ENCODE data around the gene SLC10A7. TPM values are rescaled to one million over a fixed set of nuclear protein-coding genes. Genes with fewer than 3 reads are reported as not detected.

The SLC10A7 gene
- total and polyA plus RNA-seq, 9 of the 15 experiments (the other 6 are each of a cell fraction or from before 2014, with no cell fraction given), result 6.4 to 22.8 (median 16.1) TPM

DNA sequence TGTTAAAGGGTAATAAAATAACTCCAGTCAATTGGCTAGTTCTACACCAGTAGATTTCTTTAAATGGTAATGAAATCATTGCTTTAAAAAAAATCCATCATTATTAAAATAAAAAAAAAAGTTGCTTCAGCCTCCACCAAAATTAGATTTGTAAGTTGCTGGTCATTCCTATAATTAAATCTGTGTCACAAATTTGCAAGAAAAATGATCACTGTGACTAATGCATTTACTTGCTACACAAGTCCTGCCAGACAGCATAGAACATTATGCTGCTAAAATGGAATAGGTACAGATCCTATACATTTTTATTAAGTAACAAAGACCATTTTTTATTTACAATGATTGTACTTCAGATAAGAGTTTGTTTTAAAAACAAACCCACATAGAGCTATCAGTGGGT is 85.8 kb downstream of the SLC10A7 start:
- H3K4me3 ChIP-seq, result no peak overlapping the region
- H3K36me3 ChIP-seq (ENCODE audit: control insufficient read depth, insufficient read depth, low read length), result no peaks in the 10 kb centered on the region
- no peak for ATAC-seq
- H3K27ac ChIP-seq (ENCODE audit: extremely low read depth, low read depth, low read length), result no peak overlapping the region
- H3K79me2 ChIP-seq (ENCODE audit: control insufficient read depth, insufficient read depth, low read length), result no peaks in the 10 kb centered on the region
- ChIA-PET POLR2A (no interaction called here), CTCF (ENCODE audit: low intra/inter-chr PET ratio) (no interaction called here)
- in situ Hi-C loops (cut with MboI), result no loop called here
- H3K9me1 ChIP-seq (ENCODE audit: control insufficient read depth, insufficient read depth, low read length), result no peaks in the 10 kb centered on the region
- no peak overlapping the region for H3K4me2 ChIP-seq (ENCODE audit: insufficient read depth, low read length)
- H3K4me1 ChIP-seq (replicated peaks in 1 of 2; ENCODE audit: control insufficient read depth in 2 of 2, insufficient read depth in 2 of 2, low read length in 2 of 2), result no peaks in the 10 kb centered on the region
- H3K9ac ChIP-seq (ENCODE audit: insufficient read depth in 1 of 2, low read depth in 2 of 2, low read length in 2 of 2), result no peak overlapping the region
- TF ChIP-seq, protein P1, sequence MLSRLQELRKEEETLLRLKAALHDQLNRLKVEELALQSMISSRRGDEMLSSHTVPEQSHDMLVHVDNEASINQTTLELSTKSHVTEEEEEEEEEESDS (CRISPR knock-in tag; IDR thresholded peaks at IDR 0.05), result no peak
- TF ChIP-seq PHF8 (IDR thresholded peaks at IDR 0.05; ENCODE audit: borderline replicate concordance, low read length) (no peak), ZNF12 (CRISPR knock-in tag; IDR thresholded peaks at IDR 0.05) (no peak)
- no peak for FAIRE-seq
- no peaks in the 10 kb centered on the region for H4K20me1 ChIP-seq (replicated peaks; ENCODE audit: control insufficient read depth, insufficient read depth, low read length)
- no peak overlapping the region for H2AFZ ChIP-seq (ENCODE audit: low read depth, low read length)
- no peak for DNase-seq (ENCODE audit: extremely low read depth in 1 of 4, low spot score in 3 of 4)
- H3K9me3 ChIP-seq (replicated peaks; ENCODE audit: control insufficient read depth, insufficient read depth, low read depth, low read length), result no peaks in the 10 kb centered on the region
- intact Hi-C loops (cut with micrococcal nuclease), result no loop called here
- BruUV-seq (replicated peaks), result no TSS peak
- no peaks in the 10 kb centered on the region for H3K27me3 ChIP-seq (ENCODE audit: control insufficient read depth in 2 of 2, insufficient read depth in 2 of 2, low read length in 2 of 2)

- ChIA-PET CTCF (ENCODE audit: low intra/inter-chr PET ratio) (no interaction called here), POLR2A (no interaction called here)
- H2AFZ ChIP-seq (ENCODE audit: low read depth, low read length), result no peak overlapping the region
- DNase-seq (ENCODE audit: extremely low read depth in 1 of 4, low spot score in 3 of 4), result no peak
- H3K36me3 ChIP-seq (ENCODE audit: control insufficient read depth, insufficient read depth, low read length), result no peaks in the 10 kb centered on the region
- H3K9me3 ChIP-seq (replicated peaks; ENCODE audit: control insufficient read depth, insufficient read depth, low read depth, low read length), result no peaks in the 10 kb centered on the region
- H3K9ac ChIP-seq (ENCODE audit: insufficient read depth in 1 of 2, low read depth in 2 of 2, low read length in 2 of 2), result no peak overlapping the region
- no peak overlapping the region for H3K4me2 ChIP-seq (ENCODE audit: insufficient read depth, low read length)
- H3K9me1 ChIP-seq (ENCODE audit: control insufficient read depth, insufficient read depth, low read length), result no peaks in the 10 kb centered on the region
- H3K4me1 ChIP-seq (replicated peaks in 1 of 2; ENCODE audit: control insufficient read depth in 2 of 2, insufficient read depth in 2 of 2, low read length in 2 of 2), result no peaks in the 10 kb centered on the region
- intact Hi-C loops (cut with micrococcal nuclease) (no loop called here), in situ Hi-C loops (cut with MboI) (no loop called here)
- ATAC-seq, result no peak
- H3K79me2 ChIP-seq (ENCODE audit: control insufficient read depth, insufficient read depth, low read length), result no peaks in the 10 kb centered on the region
- no peaks in the 10 kb centered on the region for H3K27me3 ChIP-seq (ENCODE audit: control insufficient read depth in 2 of 2, insufficient read depth in 2 of 2, low read length in 2 of 2)
- H4K20me1 ChIP-seq (replicated peaks; ENCODE audit: control insufficient read depth, insufficient read depth, low read length), result no peaks in the 10 kb centered on the region
- H3K27ac ChIP-seq (ENCODE audit: extremely low read depth, low read depth, low read length), result no peak overlapping the region
- no TSS peak for BruUV-seq (replicated peaks)
- H3K4me3 ChIP-seq, result no peak overlapping the region
- WGBS (ENCODE audit: insufficient coverage, low coverage, missing lambda C conversion rate), result 96% methylated on average over 2 of the region's 2 CpGs
- FAIRE-seq, result no peak
- TF ChIP-seq XRCC3 (IDR thresholded peaks at IDR 0.05), result no peak
- peak; percentile 60; the same call in 1 of the 2 replicates for TF ChIP-seq MAFG (tag; conservative IDR thresholded peaks at IDR 0.05)
- TF ChIP-seq DPF2 (IDR thresholded peaks at IDR 0.05), result no peak
- peak; percentile 50; the same call in 1 of the 2 replicates for TF ChIP-seq NFE2L1 (tag; IDR thresholded peaks at IDR 0.05; ENCODE audit: borderline replicate concordance, low read depth)
- TF ChIP-seq, protein P2, sequence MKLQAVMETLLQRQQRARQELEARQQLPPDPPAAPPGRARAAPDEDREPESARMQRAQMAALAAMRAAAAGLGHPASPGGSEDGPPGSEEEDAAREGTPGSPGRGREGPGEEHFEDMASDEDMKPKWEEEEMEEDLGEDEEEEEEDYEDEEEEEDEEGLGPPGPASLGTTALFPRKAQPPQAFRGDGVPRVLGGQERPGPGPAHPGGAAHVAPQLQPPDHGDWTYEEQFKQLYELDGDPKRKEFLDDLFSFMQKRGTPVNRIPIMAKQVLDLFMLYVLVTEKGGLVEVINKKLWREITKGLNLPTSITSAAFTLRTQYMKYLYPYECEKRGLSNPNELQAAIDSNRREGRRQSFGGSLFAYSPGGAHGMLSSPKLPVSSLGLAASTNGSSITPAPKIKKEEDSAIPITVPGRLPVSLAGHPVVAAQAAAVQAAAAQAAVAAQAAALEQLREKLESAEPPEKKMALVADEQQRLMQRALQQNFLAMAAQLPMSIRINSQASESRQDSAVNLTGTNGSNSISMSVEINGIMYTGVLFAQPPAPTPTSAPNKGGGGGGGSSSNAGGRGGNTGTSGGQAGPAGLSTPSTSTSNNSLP (IDR thresholded peaks at IDR 0.05; ENCODE audit: borderline replicate concordance, low read depth, low read length), result no peak
- no peak for TF ChIP-seq EP300 (IDR thresholded peaks at IDR 0.05; ENCODE audit: low read length)
- TF ChIP-seq, protein P3, sequence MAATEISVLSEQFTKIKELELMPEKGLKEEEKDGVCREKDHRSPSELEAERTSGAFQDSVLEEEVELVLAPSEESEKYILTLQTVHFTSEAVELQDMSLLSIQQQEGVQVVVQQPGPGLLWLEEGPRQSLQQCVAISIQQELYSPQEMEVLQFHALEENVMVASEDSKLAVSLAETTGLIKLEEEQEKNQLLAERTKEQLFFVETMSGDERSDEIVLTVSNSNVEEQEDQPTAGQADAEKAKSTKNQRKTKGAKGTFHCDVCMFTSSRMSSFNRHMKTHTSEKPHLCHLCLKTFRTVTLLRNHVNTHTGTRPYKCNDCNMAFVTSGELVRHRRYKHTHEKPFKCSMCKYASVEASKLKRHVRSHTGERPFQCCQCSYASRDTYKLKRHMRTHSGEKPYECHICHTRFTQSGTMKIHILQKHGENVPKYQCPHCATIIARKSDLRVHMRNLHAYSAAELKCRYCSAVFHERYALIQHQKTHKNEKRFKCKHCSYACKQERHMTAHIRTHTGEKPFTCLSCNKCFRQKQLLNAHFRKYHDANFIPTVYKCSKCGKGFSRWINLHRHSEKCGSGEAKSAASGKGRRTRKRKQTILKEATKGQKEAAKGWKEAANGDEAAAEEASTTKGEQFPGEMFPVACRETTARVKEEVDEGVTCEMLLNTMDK (IDR thresholded peaks at IDR 0.05; ENCODE audit: borderline replicate concordance, insufficient read depth, low read depth, low read length, poor library complexity, severe bottlenecking), result no peak
- no peak for TF ChIP-seq ZNF507 (tag; conservative IDR thresholded peaks at IDR 0.05)
- TF ChIP-seq NFE2 (IDR thresholded peaks at IDR 0.05; ENCODE audit: low read depth), result peak; percentile 19; the same call in 1 of the 2 replicates
- TF ChIP-seq MAFF (IDR thresholded peaks at IDR 0.05; ENCODE audit: low read length), result peak; percentile 34; the same call in 1 of the 2 replicates
- TF ChIP-seq CBX5 (IDR thresholded peaks at IDR 0.05; ENCODE audit: borderline replicate concordance, low read depth), result no peak
- TF ChIP-seq ZNF316 (IDR thresholded peaks at IDR 0.05), result peak; percentile 71
Measured at GRCh38 chr4:146432065-146432464, 89.7 kb downstream of the SLC10A7 start.

Data from K562 (cell line).